Neural crest cell (in vitro differentiated cells): ENCODE data around the gene KHDRBS1. TPM values are rescaled to one million over a fixed set of nuclear protein-coding genes. Genes with fewer than 3 reads are reported as not detected.
"Not testable (repeated sequence)": the region's sequence is repeated elsewhere in the genome, so short reads cannot be mapped to it uniquely, and the experiment has no call there.

ENCODE experiments used
- DNase-seq: peaks from one replicate; pipeline ENCODE4 v3.0.0; 2021; ENCODE audit warnings: low read depth, mixed read lengths, low spot score
- H3K27ac Mint-ChIP-seq: one replicate; pipeline ENCODE4 v1.8.0; 2021; ENCODE audit warnings: mild to moderate bottlenecking, mixed read lengths; ENCODE audit not compliant: unreplicated experiment
- H3K27me3 Mint-ChIP-seq: 2 replicates; pipeline ENCODE4 v1.8.0; 2021; ENCODE audit warnings: low read depth, mild to moderate bottlenecking, mixed read lengths
- H3K36me3 Mint-ChIP-seq: 2 replicates; pipeline ENCODE4 v1.8.0; 2021; ENCODE audit warnings: low read depth, mild to moderate bottlenecking, mixed read lengths
- H3K4me1 Mint-ChIP-seq: 2 replicates; pipeline ENCODE4 v1.8.0; 2021; ENCODE audit warnings: mixed read lengths
- H3K4me3 Mint-ChIP-seq: one replicate; pipeline ENCODE4 v1.8.0; 2021; ENCODE audit warnings: mild to moderate bottlenecking, mixed read lengths
- H3K9me3 Mint-ChIP-seq: 2 replicates; pipeline ENCODE4 v1.8.0; 2021; ENCODE audit warnings: mixed read lengths
- total RNA-seq: library from RNA; stranded (reverse); gene quantifications from 2 replicates; pipeline ENCODE4 v1.2.1, GENCODE V29; 2021
- TF ChIP-seq, protein P1 (sequence below): fragments of 200-600 bp; sonication (generic); conservative IDR thresholded peaks from 2 replicates; pipeline ENCODE4 v1.5.0; 2021; ENCODE audit warnings: antibody characterized with exemption, mild to moderate bottlenecking

Gene KHDRBS1
- total RNA-seq, 1 donor from 2014 or later, result 292 TPM

DNA sequence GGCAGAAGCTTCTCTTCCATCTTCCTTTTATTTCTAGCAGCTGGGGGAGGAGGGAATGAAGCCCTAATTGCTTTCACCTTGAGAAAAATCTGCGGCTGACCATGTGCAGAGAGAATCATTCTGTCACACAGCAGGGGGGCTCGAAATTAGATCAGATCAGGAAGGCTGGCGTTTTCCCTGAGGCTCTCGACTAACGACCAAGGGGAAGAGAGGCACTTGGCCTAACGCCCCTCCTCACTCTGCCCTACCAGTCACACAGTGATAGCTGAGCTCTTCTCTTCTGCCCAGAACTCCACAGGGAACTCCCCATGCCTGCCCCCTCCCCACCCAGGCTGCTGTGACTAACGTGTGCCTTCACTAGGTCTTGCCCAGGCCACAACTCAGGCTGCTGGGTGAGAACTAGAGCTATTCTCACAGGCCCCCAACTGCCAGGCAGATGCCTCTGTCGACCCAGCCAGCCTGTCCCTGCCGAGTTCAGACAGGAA lies 26.5 kb upstream of the KHDRBS1 start:
- no peaks in the 10 kb centered on the region for H3K27me3 Mint-ChIP-seq
- TF ChIP-seq, protein P1, sequence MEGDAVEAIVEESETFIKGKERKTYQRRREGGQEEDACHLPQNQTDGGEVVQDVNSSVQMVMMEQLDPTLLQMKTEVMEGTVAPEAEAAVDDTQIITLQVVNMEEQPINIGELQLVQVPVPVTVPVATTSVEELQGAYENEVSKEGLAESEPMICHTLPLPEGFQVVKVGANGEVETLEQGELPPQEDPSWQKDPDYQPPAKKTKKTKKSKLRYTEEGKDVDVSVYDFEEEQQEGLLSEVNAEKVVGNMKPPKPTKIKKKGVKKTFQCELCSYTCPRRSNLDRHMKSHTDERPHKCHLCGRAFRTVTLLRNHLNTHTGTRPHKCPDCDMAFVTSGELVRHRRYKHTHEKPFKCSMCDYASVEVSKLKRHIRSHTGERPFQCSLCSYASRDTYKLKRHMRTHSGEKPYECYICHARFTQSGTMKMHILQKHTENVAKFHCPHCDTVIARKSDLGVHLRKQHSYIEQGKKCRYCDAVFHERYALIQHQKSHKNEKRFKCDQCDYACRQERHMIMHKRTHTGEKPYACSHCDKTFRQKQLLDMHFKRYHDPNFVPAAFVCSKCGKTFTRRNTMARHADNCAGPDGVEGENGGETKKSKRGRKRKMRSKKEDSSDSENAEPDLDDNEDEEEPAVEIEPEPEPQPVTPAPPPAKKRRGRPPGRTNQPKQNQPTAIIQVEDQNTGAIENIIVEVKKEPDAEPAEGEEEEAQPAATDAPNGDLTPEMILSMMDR, result no peak
- no peaks in the 10 kb centered on the region for H3K9me3 Mint-ChIP-seq
- peaks cover 25% of the 10 kb centered on the region for H3K4me1 Mint-ChIP-seq
- DNase-seq, result peak; percentile 8
- H3K36me3 Mint-ChIP-seq, result no peaks in the 10 kb centered on the region
- H3K27ac Mint-ChIP-seq, result peak overlapping the region; percentile 10
- peak overlapping the region; percentile 14 for H3K4me3 Mint-ChIP-seq

- H3K27me3 Mint-ChIP-seq, result peaks cover under 1% of the 10 kb centered on the region
Observed at GRCh38 chr1:31989964-31990363, 23.7 kb upstream of the KHDRBS1 start.

GRCh38 chr1:31991182-31991581 lies 22.5 kb upstream of the KHDRBS1 start:
- TF ChIP-seq, protein P1, result no peak
- H3K4me1 Mint-ChIP-seq, result peaks cover 14% of the 10 kb centered on the region
- H3K4me3 Mint-ChIP-seq, result no peak overlapping the region
- peaks cover 2% of the 10 kb centered on the region for H3K27me3 Mint-ChIP-seq
- H3K36me3 Mint-ChIP-seq, result no peaks in the 10 kb centered on the region
- DNase-seq, result no peak
- no peaks in the 10 kb centered on the region for H3K9me3 Mint-ChIP-seq
- H3K27ac Mint-ChIP-seq, result no peak overlapping the region

More at GRCh38 chr1:31989964-31990363, 23.7 kb upstream of the KHDRBS1 start:
- Mint-ChIP-seq H3K4me1 (peaks cover 19% of the 10 kb centered on the region), H3K9me3 (no peaks in the 10 kb centered on the region), H3K36me3 (no peaks in the 10 kb centered on the region), H3K27ac (no peak overlapping the region), H3K4me3 (no peak overlapping the region)
- TF ChIP-seq, protein P1, result no peak
- no peak for DNase-seq

GRCh38 chr1:31995263-31995662 lies 18.4 kb upstream of the KHDRBS1 start:
- Mint-ChIP-seq H3K4me3 (no peak overlapping the region), H3K9me3 (no peaks in the 10 kb centered on the region), H3K27me3 (peaks cover 2% of the 10 kb centered on the region), H3K36me3 (no peaks in the 10 kb centered on the region), H3K27ac (no peak overlapping the region), H3K4me1 (no peaks in the 10 kb centered on the region)
- TF ChIP-seq, protein P1, result no peak
- DNase-seq, result no peak

GRCh38 chr1:31996121-31996520 lies 17.5 kb upstream of the KHDRBS1 start:
- DNase-seq, H3K4me1 Mint-ChIP-seq, H3K4me3 Mint-ChIP-seq, H3K27ac Mint-ChIP-seq, H3K9me3 Mint-ChIP-seq, H3K36me3 Mint-ChIP-seq, H3K27me3 Mint-ChIP-seq: not testable (repeated sequence)

GRCh38 chr1:32001863-32002262 lies 11.8 kb upstream of the KHDRBS1 start:
- Mint-ChIP-seq H3K27ac (no peak overlapping the region), H3K4me3 (no peak overlapping the region), H3K9me3 (no peaks in the 10 kb centered on the region), H3K27me3 (no peaks in the 10 kb centered on the region), H3K4me1 (peaks cover 4% of the 10 kb centered on the region), H3K36me3 (no peaks in the 10 kb centered on the region)
- TF ChIP-seq, protein P1, result no peak
- DNase-seq, result no peak

GRCh38 chr1:32002285-32002684 lies 11.4 kb upstream of the KHDRBS1 start:
- H3K9me3 Mint-ChIP-seq, DNase-seq, H3K4me3 Mint-ChIP-seq, H3K27ac Mint-ChIP-seq, H3K27me3 Mint-ChIP-seq, H3K4me1 Mint-ChIP-seq, H3K36me3 Mint-ChIP-seq: not testable (repeated sequence)
